MM.1S (cell line): ENCODE data around the gene C3.

Source experiments
- DNase-seq: peaks from one replicate; pipeline ENCODE4 v3.0.0-alpha.2; 2015
- H2AFZ ChIP-seq: fragments of 300-600 bp; sonication (generic); 2 replicates; pipeline ENCODE4 v1.6.0; 2016; ENCODE audit warnings: antibody characterized with exemption, low read length
- H3F3A ChIP-seq: fragments of 300-600 bp; sonication (generic); 2 replicates; pipeline ENCODE4 v1.6.1; 2016; ENCODE audit warnings: mild to moderate bottlenecking, antibody characterized with exemption, low read length, moderate library complexity, mixed read lengths; ENCODE audit not compliant: insufficient read depth
- H3K27ac ChIP-seq: fragments of 300-600 bp; sonication (generic); 2 replicates; pipeline ENCODE4 v1.5.1; 2016; ENCODE audit warnings: mild to moderate bottlenecking, low read length
- H3K27me3 ChIP-seq: fragments of 300-600 bp; sonication (generic); replicated peaks from 2 replicates; pipeline ENCODE4 v1.6.0; 2016; ENCODE audit warnings: low read length; ENCODE audit not compliant: insufficient read depth
- H3K36me3 ChIP-seq: fragments of 300-600 bp; sonication (generic); replicated peaks from 2 replicates; pipeline ENCODE4 v1.6.1; 2016; ENCODE audit warnings: mild to moderate bottlenecking, low read length, mixed read lengths; ENCODE audit not compliant: insufficient read depth
- H3K4me1 ChIP-seq: fragments of 300-600 bp; sonication (generic); 2 replicates; pipeline ENCODE4 v1.6.1; 2016; ENCODE audit warnings: low read length, mixed read lengths
- H3K4me2 ChIP-seq: fragments of 300-600 bp; sonication (generic); 2 replicates; pipeline ENCODE4 v1.6.0; 2016; ENCODE audit warnings: low read depth, low read length
- H3K4me3 ChIP-seq: fragments of 300-600 bp; sonication (generic); 2 replicates; pipeline ENCODE4 v1.5.1; 2016; ENCODE audit warnings: low read length, mixed read lengths
- H3K79me2 ChIP-seq: fragments of 300-600 bp; sonication (generic); 2 replicates; pipeline ENCODE4 v1.6.1; 2016; ENCODE audit warnings: mixed run types, low read length, mixed read lengths
- H3K9ac ChIP-seq: fragments of 300-600 bp; sonication (generic); 2 replicates; pipeline ENCODE4 v1.6.1; 2016; ENCODE audit warnings: low read length, mixed read lengths
- H3K9me2 ChIP-seq: fragments of 300-600 bp; sonication (generic); replicated peaks from 2 replicates; pipeline ENCODE4 v1.6.1; 2016; ENCODE audit warnings: mild to moderate bottlenecking, low read length, mixed read lengths; ENCODE audit not compliant: insufficient read depth
- H3K9me3 ChIP-seq: fragments of 300-600 bp; sonication (generic); replicated peaks from 2 replicates; pipeline ENCODE4 v1.6.1; 2016; ENCODE audit warnings: mild to moderate bottlenecking, low read length, mixed read lengths; ENCODE audit not compliant: insufficient read depth
- H4K20me1 ChIP-seq: fragments of 300-600 bp; sonication (generic); 2 replicates; pipeline ENCODE4 v1.6.1; 2016; ENCODE audit warnings: mild to moderate bottlenecking, low read length, moderate library complexity, mixed read lengths; ENCODE audit not compliant: insufficient read depth
- EZH2 ChIP-seq: fragments of 300-600 bp; sonication (generic); optimal IDR thresholded peaks from 2 replicates; pipeline ENCODE3; 2017; ENCODE audit warnings: low read depth, mild to moderate bottlenecking, antibody characterized with exemption, low read length, mixed read lengths
- EZH2phosphoT487 ChIP-seq: fragments of 300-600 bp; sonication (generic); IDR thresholded peaks from 2 replicates; pipeline ENCODE4 v1.6.1; 2018; ENCODE audit warnings: antibody characterized with exemption, low read length
- TF ChIP-seq, protein P1 (sequence below): fragments of 300-600 bp; sonication (generic); IDR thresholded peaks from 2 replicates; pipeline ENCODE4 v1.5.1; 2016; ENCODE audit warnings: antibody characterized with exemption, low read length, mixed read lengths

The C3 gene

DNA sequence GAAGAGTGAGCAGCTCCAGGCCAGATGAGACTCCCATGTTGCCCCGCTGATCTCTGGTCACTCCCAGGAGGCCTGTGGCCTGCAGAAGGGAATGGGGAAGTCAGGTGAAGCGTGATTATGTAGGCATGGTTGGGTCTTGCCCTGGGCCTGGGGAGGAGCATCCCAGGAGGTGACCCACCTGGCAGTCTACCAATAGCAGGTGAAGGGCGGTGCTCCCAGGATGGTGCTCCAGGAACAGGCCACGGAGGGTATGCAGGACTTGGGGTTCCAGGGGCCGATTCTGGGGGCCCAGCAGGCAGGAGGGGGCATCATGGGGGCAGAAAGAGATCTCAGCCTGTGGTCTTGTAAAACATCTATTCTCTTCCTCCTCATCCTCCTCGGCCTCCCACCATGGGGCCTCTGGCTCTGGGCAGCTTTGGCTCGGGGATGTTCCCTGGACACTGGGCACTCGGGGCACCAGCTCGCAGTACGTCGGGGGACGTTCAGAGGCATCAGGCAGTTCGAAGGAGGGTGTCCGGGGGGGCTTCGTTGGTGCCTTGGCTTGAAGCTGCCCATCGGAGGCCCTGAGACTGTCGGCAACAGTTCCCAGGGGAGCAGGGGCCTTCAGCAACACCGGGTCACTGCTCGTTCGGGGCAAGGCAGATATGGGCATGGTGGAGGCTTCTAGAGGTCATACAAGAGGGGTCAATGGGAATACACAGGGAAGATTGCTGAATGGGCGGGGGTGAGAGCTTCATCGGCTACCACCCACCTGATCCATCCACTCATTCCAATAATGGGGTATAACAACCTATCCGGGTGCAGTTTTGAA lies 34.4 kb upstream of the C3 start:
- Histone ChIP-seq H2AFZ (no peak overlapping the region), H3K4me1 (no peaks in the 10 kb centered on the region), H3K36me3 (peaks cover 20% of the 10 kb centered on the region)

DNA sequence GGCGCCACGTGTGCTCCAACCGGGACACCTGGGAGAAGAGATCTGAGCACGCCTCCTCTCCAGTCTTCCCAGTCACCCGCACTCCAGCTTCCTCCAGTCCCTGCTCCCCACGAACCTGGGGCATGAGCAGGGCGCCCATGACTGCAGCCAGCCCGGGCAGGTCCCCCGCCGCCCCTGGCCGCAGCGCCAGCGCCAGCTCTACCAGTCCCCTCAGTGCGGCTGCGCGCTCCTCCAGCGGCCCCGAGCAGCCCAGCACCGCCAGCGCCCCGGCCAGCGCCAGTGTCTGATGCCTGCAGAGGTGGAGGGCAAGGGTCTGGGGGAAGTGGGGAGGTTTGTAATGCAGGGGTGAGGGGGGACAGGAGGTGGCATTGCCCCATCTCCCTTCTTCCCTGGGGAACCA lies 33.7 kb upstream of the C3 start:
- DNase-seq = no peak
- TF ChIP-seq, protein P1, sequence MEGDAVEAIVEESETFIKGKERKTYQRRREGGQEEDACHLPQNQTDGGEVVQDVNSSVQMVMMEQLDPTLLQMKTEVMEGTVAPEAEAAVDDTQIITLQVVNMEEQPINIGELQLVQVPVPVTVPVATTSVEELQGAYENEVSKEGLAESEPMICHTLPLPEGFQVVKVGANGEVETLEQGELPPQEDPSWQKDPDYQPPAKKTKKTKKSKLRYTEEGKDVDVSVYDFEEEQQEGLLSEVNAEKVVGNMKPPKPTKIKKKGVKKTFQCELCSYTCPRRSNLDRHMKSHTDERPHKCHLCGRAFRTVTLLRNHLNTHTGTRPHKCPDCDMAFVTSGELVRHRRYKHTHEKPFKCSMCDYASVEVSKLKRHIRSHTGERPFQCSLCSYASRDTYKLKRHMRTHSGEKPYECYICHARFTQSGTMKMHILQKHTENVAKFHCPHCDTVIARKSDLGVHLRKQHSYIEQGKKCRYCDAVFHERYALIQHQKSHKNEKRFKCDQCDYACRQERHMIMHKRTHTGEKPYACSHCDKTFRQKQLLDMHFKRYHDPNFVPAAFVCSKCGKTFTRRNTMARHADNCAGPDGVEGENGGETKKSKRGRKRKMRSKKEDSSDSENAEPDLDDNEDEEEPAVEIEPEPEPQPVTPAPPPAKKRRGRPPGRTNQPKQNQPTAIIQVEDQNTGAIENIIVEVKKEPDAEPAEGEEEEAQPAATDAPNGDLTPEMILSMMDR = no peak
- TF ChIP-seq EZH2 (no peak), EZH2phosphoT487 (no peak)
- Histone ChIP-seq H2AFZ (no peak overlapping the region), H3K4me3 (no peak overlapping the region), H3K9me2 (no peaks in the 10 kb centered on the region), H3K4me1 (no peaks in the 10 kb centered on the region), H4K20me1 (no peaks in the 10 kb centered on the region), H3K27me3 (no peaks in the 10 kb centered on the region), H3K79me2 (no peaks in the 10 kb centered on the region), H3K9me3 (no peaks in the 10 kb centered on the region), H3K4me2 (no peak overlapping the region), H3K36me3 (peaks cover 20% of the 10 kb centered on the region), H3K27ac (no peak overlapping the region), H3K9ac (no peak overlapping the region), H3F3A (peaks cover 10% of the 10 kb centered on the region; the same call in 1 of the 2 replicates)

More for the DNA sequence above, 34.4 kb upstream of the C3 start:
- Histone ChIP-seq H3K79me2 (peaks cover 5% of the 10 kb centered on the region; the same call in 1 of the 2 replicates), H3K4me2 (no peak overlapping the region), H4K20me1 (no peaks in the 10 kb centered on the region), H3K9ac (no peak overlapping the region), H3F3A (peaks cover 10% of the 10 kb centered on the region; the same call in 1 of the 2 replicates), H3K27ac (no peak overlapping the region), H3K9me2 (no peaks in the 10 kb centered on the region), H3K9me3 (no peaks in the 10 kb centered on the region), H3K27me3 (no peaks in the 10 kb centered on the region), H3K4me3 (no peak overlapping the region)
- no peak for DNase-seq
- TF ChIP-seq, protein P1 = no peak
- TF ChIP-seq EZH2phosphoT487 = no peak
- no peak for TF ChIP-seq EZH2

DNA sequence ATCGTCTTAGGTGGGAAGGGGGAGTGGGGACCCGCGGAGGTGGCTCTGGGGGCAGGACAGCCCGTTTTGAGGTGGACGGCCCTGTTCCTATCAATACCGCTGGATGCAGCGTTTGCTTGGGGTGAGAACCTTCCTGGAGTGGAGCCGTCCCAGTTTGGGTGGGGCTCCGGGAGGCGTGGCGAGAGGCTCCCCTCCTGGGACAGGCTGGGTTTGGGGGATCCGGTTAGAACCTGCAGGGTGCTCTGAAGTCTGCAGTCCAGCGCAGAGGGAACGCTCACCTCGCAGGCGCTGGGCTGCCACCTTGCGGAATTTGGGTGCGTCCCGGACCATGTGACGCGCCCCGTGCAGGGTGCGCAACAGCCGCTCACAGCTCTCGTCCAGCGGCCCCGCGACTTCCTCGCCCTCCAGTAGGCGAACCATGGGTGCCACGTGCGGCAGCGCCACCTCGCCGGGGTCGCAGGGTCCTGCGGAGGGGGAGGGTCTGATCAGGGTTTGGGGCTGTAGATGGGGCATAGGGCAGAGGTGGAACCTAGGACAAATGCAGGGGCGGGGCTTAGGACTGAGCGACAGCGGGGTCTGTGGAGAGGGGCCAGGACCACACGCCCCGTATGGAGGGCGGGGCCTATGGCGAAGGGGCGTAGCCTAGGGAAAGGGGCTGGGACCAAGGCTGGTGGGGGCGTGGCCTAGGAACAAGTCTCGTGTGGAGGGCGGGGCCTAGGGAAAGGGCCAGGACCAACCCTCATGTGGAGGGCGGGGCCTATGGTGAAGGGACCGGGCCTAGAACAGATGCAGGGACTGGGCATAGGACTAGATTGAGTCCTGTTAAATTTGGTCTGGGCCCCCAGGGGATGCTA lies 33.0 kb upstream of the C3 start:
- no peaks in the 10 kb centered on the region for H3K9me3 ChIP-seq
- H3K27me3 ChIP-seq = no peaks in the 10 kb centered on the region
- no peak for TF ChIP-seq EZH2phosphoT487
- H3K79me2 ChIP-seq = no peaks in the 10 kb centered on the region
- H3K9me2 ChIP-seq = no peaks in the 10 kb centered on the region
- no peak overlapping the region for H3K9ac ChIP-seq
- no peak overlapping the region for H3K4me3 ChIP-seq
- H3K4me2 ChIP-seq = no peak overlapping the region
- no peak overlapping the region for H3K27ac ChIP-seq
- peaks cover 20% of the 10 kb centered on the region for H3K36me3 ChIP-seq
- H4K20me1 ChIP-seq = no peaks in the 10 kb centered on the region
- H2AFZ ChIP-seq = no peak overlapping the region
- no peak for DNase-seq
- peaks cover 10% of the 10 kb centered on the region; the same call in 1 of the 2 replicates for H3F3A ChIP-seq
- no peaks in the 10 kb centered on the region for H3K4me1 ChIP-seq
